Breast epithelium (tissue), 3 donors: ENCODE data around the gene RNF151.

Experiments used
- CTCF ChIP-seq, 3 donors: fragments of 450-650 bp; IDR thresholded peaks; one replicate each; pipeline ENCODE4 v1.5.1; 2016 to 2017; ENCODE audit warnings: antibody characterized with exemption in 3 of 3, mild to moderate bottlenecking in 3 of 3, moderate library complexity in 3 of 3
- POLR2A ChIP-seq: fragments of 450-650 bp; IDR thresholded peaks from one replicate; pipeline ENCODE4 v1.6.1; 2016; ENCODE audit warnings: antibody characterized with exemption, mild to moderate bottlenecking, moderate library complexity
- POLR2AphosphoS5 ChIP-seq, 3 donors: sonication (generic); formaldehyde crosslinking; IDR thresholded peaks; one replicate each; pipeline ENCODE4 v1.6.1; 2017; ENCODE audit warnings: antibody characterized with exemption in 3 of 3

DNA sequence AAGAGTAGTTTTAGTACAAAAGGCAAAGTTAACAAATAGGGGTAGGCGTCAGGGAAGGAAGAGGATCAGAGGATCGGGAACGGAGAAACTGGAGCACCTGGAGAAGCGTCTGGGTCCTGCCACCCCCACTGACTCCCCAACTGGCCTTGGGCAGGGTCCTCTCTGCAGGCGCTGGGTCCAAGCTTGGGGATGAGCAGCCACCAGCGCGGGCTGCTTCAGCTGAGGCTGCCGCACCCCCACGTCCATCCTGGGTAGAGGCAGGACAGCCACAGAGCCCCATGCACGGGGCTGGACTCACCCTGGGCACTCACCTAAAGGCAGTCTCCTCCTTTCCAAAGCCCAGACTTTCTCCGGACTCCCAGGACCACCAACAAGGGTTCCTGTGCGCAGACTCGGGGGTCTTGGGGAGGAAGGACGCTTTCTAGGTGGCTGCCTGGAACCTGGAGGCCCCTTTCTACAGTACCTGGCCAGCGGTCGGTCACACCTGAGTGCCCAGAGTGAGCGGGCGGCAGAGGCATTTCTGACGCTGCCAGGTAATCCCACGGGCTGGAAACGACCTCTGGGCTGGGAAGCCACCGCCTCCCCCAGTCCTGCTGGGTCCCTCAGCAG lies 49.5 kb upstream of the RNF151 start:
- no peak for TF ChIP-seq CTCF (IDR thresholded peaks at IDR 0.05)
- no peak for TF ChIP-seq POLR2AphosphoS5 (IDR thresholded peaks at IDR 0.05)
- no peak for TF ChIP-seq POLR2A
